NCI-H2107 treated with DMSO at 0.1 percent for 48 hours (cell line): ENCODE data around the gene HIGD1A.

Source experiments
- DNase-seq: peaks from one replicate; lab custom pipeline; 2025; ENCODE audit not compliant: unreplicated experiment; lab: John Stamatoyannopoulos, UW

Gene HIGD1A

DNA sequence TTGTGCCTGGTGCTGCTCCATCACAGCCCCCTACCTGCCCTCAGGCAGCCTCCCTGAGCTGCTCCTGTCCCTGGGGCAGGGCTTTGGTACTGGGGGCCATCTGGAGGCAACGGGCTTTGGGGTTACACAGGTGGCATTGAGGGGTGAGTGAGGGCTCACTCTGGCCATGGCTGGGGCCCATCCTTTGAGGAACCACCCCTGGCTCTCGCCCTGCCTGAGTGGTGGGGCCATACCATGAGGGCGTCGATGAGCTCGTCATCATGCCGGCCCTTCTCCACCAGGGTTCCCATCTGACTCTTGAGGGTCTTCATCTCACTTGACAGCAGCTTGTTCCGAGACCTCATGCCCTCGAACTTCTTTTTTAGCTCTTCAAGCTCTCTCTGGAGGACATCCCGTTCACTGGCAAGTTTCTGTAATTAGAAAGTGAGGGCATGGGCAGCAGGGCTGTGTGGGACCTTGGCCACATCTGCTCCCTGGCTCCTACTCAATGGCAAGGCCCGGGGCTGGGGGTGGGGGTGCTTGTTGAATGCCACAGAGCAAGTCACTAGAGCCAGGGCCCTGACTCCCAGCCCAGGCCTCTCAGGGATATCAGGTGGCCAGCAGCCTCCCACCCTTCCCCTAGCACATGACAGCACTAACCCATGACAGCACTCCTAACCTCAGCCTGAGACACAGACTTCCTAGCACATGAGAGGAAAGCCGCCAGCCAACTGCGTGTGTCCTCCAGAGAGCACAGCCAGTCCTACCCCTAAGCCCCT is 64.7 kb downstream of the HIGD1A start:
- peak; percentile 19 for DNase-seq

DNA sequence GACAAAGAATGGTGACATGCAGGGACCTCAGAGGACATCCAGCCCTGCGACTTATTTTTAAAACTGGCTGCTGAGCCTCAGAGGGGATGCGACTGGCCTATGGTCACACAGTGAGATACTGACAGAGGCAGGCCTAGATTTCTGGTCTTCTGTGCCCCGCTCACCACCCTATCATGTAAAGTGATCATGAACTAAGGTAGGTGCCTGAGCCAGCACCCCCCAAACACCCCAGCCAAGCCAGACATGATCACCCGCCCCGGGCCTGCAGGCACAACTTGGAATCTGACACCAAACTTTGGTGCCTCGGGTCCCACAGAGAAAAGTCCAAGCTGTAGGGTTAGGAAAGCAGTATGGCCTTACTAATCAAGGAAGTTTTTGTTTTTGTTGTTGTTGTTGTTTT is 67.8 kb downstream of the HIGD1A start:
- DNase-seq = no peak

DNA sequence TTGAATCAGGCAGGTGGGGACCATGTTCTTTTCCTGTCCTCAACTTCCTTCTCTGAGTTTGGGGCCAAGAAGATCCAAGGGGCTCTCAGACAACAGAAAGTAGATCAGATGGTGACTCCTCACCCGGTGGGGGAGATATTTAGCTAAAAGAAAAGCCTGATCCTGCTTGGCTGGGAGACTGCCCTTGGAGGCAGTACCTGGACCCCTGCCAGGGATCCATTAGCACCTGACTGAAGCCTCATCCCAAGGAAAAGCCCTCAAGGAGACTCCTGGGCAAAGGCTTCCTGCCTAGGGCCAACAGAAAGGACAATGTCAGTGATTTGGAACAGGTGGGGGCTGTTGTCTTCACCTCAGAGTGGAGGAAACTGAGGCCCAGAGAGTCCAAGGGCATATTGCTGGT is 68.2 kb downstream of the HIGD1A start:
- no peak for DNase-seq

- DNase-seq = no peak
Measured at GRCh38 chr3:42735615-42736014, 68.7 kb downstream of the HIGD1A start.

GRCh38 chr3:42735019-42735418 is 69.3 kb downstream of the HIGD1A start:
- no peak for DNase-seq

DNA sequence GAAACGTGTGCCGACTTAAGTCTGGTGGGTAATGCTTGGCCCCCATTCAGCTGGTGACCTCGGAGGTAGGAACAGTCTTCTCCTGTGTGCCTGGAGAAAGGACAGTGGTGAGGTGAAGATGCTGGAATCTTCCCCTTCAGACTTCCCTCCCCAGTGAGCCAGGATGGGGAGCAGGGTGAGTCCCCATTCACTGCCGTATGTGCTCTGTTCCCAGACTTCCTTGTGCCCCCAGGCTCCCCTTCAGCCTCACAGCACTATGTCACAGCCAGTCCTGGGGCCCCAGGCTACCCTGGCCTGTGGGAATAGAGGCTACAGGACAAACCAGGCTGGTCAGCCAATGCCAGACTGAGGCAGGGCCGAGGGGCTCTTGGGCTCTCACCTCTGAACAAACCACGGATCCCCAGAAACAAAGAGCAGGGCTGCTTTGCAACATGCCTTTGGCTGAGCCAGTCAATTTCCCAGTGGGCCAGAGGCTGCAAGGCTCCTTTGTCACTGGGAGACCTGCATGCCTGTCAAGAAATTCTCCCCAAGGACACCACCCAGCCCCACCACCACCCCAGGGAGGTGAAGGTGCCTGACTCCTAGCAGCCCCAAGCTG is 69.9 kb downstream of the HIGD1A start:
- no peak for DNase-seq

DNA sequence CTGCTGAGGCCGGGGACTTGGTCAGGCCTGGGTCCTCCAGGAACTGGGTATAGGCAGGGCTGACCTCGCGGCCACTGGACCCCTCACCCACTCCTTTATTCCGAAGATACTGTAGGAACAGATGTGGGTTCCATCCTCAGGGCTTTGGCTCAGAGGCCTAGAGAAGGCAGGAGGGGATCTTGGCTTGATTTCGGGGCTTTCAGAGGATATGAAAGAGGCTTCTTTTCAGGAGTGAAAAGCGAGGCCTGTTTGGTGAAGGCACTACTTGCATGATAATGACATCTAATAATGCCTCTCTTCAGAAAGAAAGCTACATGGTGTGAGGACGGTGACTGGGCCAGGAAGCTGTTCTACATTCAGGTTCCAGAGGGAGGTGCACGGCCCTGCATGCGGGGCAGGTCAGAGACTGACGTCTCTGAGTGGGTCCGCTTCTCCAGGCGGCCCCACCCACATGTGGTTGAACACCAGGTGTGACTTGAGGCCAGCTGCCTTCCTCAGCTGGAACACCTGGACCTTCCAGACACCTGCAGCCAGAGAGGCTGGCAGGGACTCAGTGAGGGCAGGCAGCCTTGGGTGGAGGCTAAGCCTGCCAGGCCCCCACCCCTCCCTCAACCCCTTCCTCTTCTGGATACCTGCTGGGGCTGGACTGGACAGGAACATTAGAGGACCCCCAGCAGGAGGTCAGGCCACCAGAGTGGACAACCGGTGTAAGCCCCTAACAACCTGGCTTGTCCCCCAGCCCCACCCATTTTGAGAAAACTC is 70.6 kb downstream of the HIGD1A start:
- DNase-seq = no peak
